Activated CD4-positive, alpha-beta memory T cell treated with anti-CD3 and anti-CD28 coated beads for 36 hours (primary cell): Measurements from ENCODE around the gene POP5. TPM values are rescaled to one million over a fixed set of nuclear protein-coding genes. Genes with fewer than 3 reads are reported as not detected.

Experiments used
- CTCF ChIA-PET: fragments of 350-600 bp; sonication (Branson Sonifier 250); formaldehyde crosslinking; loops from one replicate; lab custom pipeline; 2021; ENCODE audit warnings: antibody characterized with exemption, inconsistent platforms; lab: Charles Lee
- POLR2A ChIA-PET: fragments of 350-600 bp; sonication (Branson Sonifier 250); formaldehyde crosslinking; loops from one replicate; lab custom pipeline; 2021; ENCODE audit warnings: antibody characterized with exemption; lab: Charles Lee
- DNase-seq: peaks from one replicate; pipeline ENCODE4 v3.0.0-alpha.2; 2020
- H3K27ac Mint-ChIP-seq: one replicate; pipeline ENCODE4 v1.8.0; 2021; ENCODE audit warnings: mixed read lengths
- H3K27me3 Mint-ChIP-seq: one replicate; pipeline ENCODE4 v1.8.0; 2021; ENCODE audit warnings: mixed read lengths
- H3K36me3 Mint-ChIP-seq: one replicate; pipeline ENCODE4 v1.8.0; 2021; ENCODE audit warnings: mixed read lengths
- H3K4me1 Mint-ChIP-seq: one replicate; pipeline ENCODE4 v1.8.0; 2021; ENCODE audit warnings: low read depth, mixed read lengths
- H3K4me3 Mint-ChIP-seq: one replicate; pipeline ENCODE4 v1.8.0; 2021; ENCODE audit warnings: mild to moderate bottlenecking, mixed read lengths
- H3K9me3 Mint-ChIP-seq: one replicate; pipeline ENCODE4 v1.8.0; 2021; ENCODE audit warnings: mixed read lengths
- intact Hi-C: fragments of 100-400 bp; cut with micrococcal nuclease; formaldehyde crosslinking; loops from one replicate; pipeline ENCODE4 v1.15.1; 2023
- total RNA-seq, 2 experiments: library from RNA; stranded (reverse); gene quantifications; one replicate each; pipeline ENCODE4 v1.2.3, GENCODE V29; 2021

Gene POP5
- total RNA-seq, 2 experiments from 2014 or later, result 54.1 to 55.7 TPM

DNA sequence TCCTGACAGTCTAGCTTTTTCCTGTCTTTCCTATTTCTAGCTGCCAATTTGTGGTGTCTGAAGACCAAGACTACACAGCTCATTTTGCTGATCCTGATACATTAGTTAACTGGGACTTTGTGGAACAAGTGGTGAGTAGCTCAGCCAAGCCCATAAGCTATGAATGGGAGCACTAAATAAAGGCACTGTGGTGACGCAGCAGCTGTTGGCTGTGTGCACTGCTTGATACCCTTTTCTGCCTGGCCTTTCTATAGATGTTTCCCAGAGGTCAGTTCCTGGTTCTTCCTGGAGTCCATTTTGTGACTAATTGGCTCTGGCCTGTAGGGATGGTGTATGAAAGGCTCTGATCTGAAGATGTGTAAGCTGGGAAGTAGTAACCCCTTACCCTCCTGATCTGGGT, 26.5 kb downstream of the POP5 start:
- intact Hi-C loops, result no loop called here
- Mint-ChIP-seq H3K4me3 (no peak overlapping the region), H3K4me1 (no peaks in the 10 kb centered on the region), H3K9me3 (no peaks in the 10 kb centered on the region), H3K27me3 (no peaks in the 10 kb centered on the region), H3K27ac (no peak overlapping the region), H3K36me3 (peaks cover 31% of the 10 kb centered on the region)
- no peak for DNase-seq
- CTCF ChIA-PET, result interaction anchor here (1.3 kb wide), 1 partner anchor 92 kb away, joined by 3 read pairs; no protein-coding TSS in a partner anchor
- POLR2A ChIA-PET, result no interaction called here

- no peaks in the 10 kb centered on the region for H3K27me3 Mint-ChIP-seq
- H3K27ac Mint-ChIP-seq, result no peak overlapping the region
- ChIA-PET POLR2A (no interaction called here), CTCF (no interaction called here)
- no peak for DNase-seq
- H3K4me3 Mint-ChIP-seq, result no peak overlapping the region
- H3K36me3 Mint-ChIP-seq, result peaks cover 14% of the 10 kb centered on the region
- intact Hi-C loops, result no loop called here
- peaks cover 8% of the 10 kb centered on the region for H3K4me1 Mint-ChIP-seq
- no peaks in the 10 kb centered on the region for H3K9me3 Mint-ChIP-seq
Measured at GRCh38 chr12:120546050-120546386, 35.2 kb downstream of the POP5 start.

GRCh38 chr12:120544691-120545090, 36.5 kb downstream of the POP5 start:
- intact Hi-C loops, result no loop called here
- DNase-seq, result no peak
- Mint-ChIP-seq H3K27me3 (no peaks in the 10 kb centered on the region), H3K9me3 (no peaks in the 10 kb centered on the region), H3K4me1 (peaks cover 17% of the 10 kb centered on the region), H3K27ac (no peak overlapping the region), H3K4me3 (no peak overlapping the region), H3K36me3 (peaks cover 15% of the 10 kb centered on the region)
- ChIA-PET CTCF (interaction anchor here (0.7 kb wide), 1 partner anchor 108 kb away, joined by 3 read pairs; no protein-coding TSS in a partner anchor), POLR2A (interaction anchor here (0.7 kb wide), 1 partner anchor 243 kb away, joined by 4 read pairs; no protein-coding TSS in a partner anchor)

DNA sequence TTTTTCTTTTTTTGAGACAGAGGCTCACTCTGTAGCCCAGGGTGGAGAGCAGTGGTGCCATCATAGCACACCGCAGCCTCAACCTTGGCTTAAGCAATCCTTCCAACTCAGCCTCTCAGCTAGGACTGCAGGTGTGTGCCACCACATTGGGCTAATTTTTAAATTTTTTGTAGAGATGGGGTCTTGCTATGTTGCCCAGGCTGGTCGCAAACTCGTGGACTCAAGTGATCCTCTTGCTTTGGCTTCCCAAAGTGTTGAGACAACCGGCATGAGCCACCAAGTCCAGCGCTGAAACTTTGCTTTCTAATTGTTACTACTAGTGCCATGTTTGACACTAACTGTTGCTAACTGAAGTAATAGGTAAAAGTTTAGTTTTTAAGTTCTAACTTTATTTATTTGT, 39.0 kb downstream of the POP5 start:
- H3K4me3 Mint-ChIP-seq, result no peak overlapping the region
- peaks cover 42% of the 10 kb centered on the region for H3K4me1 Mint-ChIP-seq
- intact Hi-C loops, result no loop called here
- POLR2A ChIA-PET, result no interaction called here
- H3K9me3 Mint-ChIP-seq, result no peaks in the 10 kb centered on the region
- CTCF ChIA-PET, result no interaction called here
- no peaks in the 10 kb centered on the region for H3K27me3 Mint-ChIP-seq
- peaks cover 29% of the 10 kb centered on the region for H3K36me3 Mint-ChIP-seq
- no peak for DNase-seq
- H3K27ac Mint-ChIP-seq, result no peak overlapping the region

DNA sequence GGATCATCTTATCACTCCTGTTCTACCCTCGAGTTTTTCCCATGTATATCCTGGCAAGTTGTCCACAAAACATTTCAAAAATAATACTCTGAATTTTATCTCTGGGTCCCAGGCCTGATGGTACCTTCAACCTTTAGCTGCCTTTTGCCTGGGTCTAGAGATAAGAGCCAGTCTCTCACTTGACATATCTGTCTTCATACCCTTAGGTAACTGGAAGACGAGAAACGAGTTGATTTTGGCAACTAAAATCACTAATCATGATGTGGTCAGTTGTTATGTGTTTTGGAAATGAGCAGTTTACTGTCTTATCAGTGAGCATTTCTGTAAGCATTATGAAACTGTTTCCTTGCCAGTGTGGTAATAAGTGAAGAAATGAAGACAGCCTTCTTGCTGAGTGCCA, 40.8 kb downstream of the POP5 start:
- DNase-seq, result no peak
- peaks cover 52% of the 10 kb centered on the region for H3K4me1 Mint-ChIP-seq

GRCh38 chr12:120539303-120539702, 41.9 kb downstream of the POP5 start:
- H3K9me3 Mint-ChIP-seq, result no peaks in the 10 kb centered on the region
- no peaks in the 10 kb centered on the region for H3K27me3 Mint-ChIP-seq
- peak overlapping the region; percentile 88 for H3K27ac Mint-ChIP-seq
- peaks cover 52% of the 10 kb centered on the region for H3K4me1 Mint-ChIP-seq
- POLR2A ChIA-PET, result interaction anchor here (0.6 to 1.2 kb wide), 3 partner anchors 10 to 687 kb away, joined by 3 to 8 read pairs (median 5); partner anchors contain the start of gene COQ5
- peaks cover 30% of the 10 kb centered on the region for H3K36me3 Mint-ChIP-seq
- peak overlapping the region; percentile 97 for H3K4me3 Mint-ChIP-seq
- intact Hi-C loops, result loop anchor here (5.0 kb wide), 1 partner anchor 337 kb away; the partner anchor contains the start of gene RPLP0
- peak; percentile 46 for DNase-seq
- CTCF ChIA-PET, result interaction anchor here (0.8 to 1.5 kb wide), 4 partner anchors 10 to 73 kb away, joined by 3 to 4 read pairs (median 4); partner anchors contain the start of gene COQ5

More for the DNA sequence above, 40.8 kb downstream of the POP5 start:
- Mint-ChIP-seq H3K4me3 (no peak overlapping the region), H3K36me3 (peaks cover 24% of the 10 kb centered on the region), H3K27me3 (no peaks in the 10 kb centered on the region), H3K27ac (peak overlapping the region; percentile 81), H3K9me3 (no peaks in the 10 kb centered on the region)
- ChIA-PET POLR2A (no interaction called here), CTCF (no interaction called here)
- intact Hi-C loops, result no loop called here

- H3K27ac Mint-ChIP-seq, result peak overlapping the region; percentile 88
- peak overlapping the region; percentile 97 for H3K4me3 Mint-ChIP-seq
- ChIA-PET CTCF (interaction anchor here (0.8 to 1.5 kb wide), 8 partner anchors 9 to 521 kb away, joined by 3 to 6 read pairs (median 4); partner anchors contain the start of genes COQ5 and DYNLL1), POLR2A (interaction anchor here (0.6 to 2.5 kb wide), 3 partner anchors 9 to 688 kb away, joined by 3 to 11 read pairs (median 8); partner anchors contain the start of genes COQ5 and POP5)
- H3K9me3 Mint-ChIP-seq, result no peaks in the 10 kb centered on the region
- H3K27me3 Mint-ChIP-seq, result no peaks in the 10 kb centered on the region
- peaks cover 52% of the 10 kb centered on the region for H3K4me1 Mint-ChIP-seq
- intact Hi-C loops, result loop anchor here (5.0 kb wide), 1 partner anchor 336 kb away; the partner anchor contains the start of gene RPLP0
- peaks cover 30% of the 10 kb centered on the region for H3K36me3 Mint-ChIP-seq
- no peak for DNase-seq
Measured at GRCh38 chr12:120538281-120539156, 42.7 kb downstream of the POP5 start.

GRCh38 chr12:120537856-120538220, 43.4 kb downstream of the POP5 start:
- DNase-seq, result no peak
- peaks cover 29% of the 10 kb centered on the region for H3K36me3 Mint-ChIP-seq
- H3K4me1 Mint-ChIP-seq, result peaks cover 52% of the 10 kb centered on the region
- CTCF ChIA-PET, result interaction anchor here (1.1 to 1.5 kb wide), 6 partner anchors 12 to 522 kb away, joined by 3 to 6 read pairs (median 4); partner anchors contain the start of genes DYNLL1 and SIRT4
- intact Hi-C loops, result loop anchor here (5.0 kb wide), 1 partner anchor 336 kb away; the partner anchor contains the start of gene RPLP0
- H3K9me3 Mint-ChIP-seq, result no peaks in the 10 kb centered on the region
- no peaks in the 10 kb centered on the region for H3K27me3 Mint-ChIP-seq
- POLR2A ChIA-PET, result interaction anchor here (2.5 kb wide), 1 partner anchor 43 kb away, joined by 11 read pairs; the partner anchor contains the start of gene POP5
- peak overlapping the region; percentile 88 for H3K27ac Mint-ChIP-seq
- H3K4me3 Mint-ChIP-seq, result peak overlapping the region; percentile 97

DNA sequence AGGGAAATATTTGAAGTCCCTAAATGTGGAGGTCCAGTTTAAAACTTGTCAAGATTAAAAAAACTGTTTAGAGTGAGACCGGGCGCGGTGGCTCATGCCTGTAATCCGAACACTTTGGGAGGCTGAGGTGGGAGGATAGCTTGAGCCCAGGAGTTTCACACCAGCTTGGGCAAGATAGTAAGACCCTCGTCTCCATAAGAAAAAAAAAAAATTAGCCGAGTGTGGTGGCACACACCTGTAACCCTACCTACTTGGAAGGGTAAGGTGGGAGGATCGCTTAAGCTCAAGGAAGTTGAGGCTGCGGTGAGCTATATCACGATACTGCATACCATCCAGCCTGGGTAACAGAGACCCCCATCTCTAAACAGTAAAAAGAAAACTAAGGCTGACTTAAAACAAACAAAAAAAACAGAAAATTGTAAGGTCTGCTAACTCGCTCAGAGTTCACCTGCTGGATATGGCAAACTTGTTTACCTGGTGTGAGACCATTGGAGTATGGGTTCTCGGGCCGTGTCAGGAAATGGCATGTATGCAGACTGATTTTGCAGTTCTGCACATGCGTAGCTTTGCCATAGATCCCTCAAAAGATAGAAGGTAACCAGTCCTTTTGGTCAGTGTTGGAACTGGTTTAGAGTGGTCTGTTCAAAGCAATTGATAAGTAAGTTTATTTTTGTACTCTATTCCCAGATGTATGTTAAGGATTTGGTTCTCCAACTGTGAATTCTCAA, 45.0 kb downstream of the POP5 start:
- ChIA-PET CTCF (interaction anchor here (1.1 to 2.0 kb wide), 4 partner anchors 45 to 305 kb away, joined by 3 to 4 read pairs (median 4); partner anchors contain the start of genes GATC, POP5, SIRT4 and TRIAP1), POLR2A (interaction anchor here (0.6 to 2.5 kb wide), 6 partner anchors 44 to 173 kb away, joined by 3 to 11 read pairs (median 4); partner anchors contain the start of gene POP5)
- no peaks in the 10 kb centered on the region for H3K27me3 Mint-ChIP-seq
- no peaks in the 10 kb centered on the region for H3K9me3 Mint-ChIP-seq
- DNase-seq, result peak; percentile 46
- peak overlapping the region; percentile 97 for H3K4me3 Mint-ChIP-seq
- intact Hi-C loops, result loop anchor here (5.0 kb wide), 1 partner anchor 334 kb away; the partner anchor contains the start of gene RPLP0
- peaks cover 52% of the 10 kb centered on the region for H3K4me1 Mint-ChIP-seq
- H3K27ac Mint-ChIP-seq, result peak overlapping the region; percentile 69
- H3K36me3 Mint-ChIP-seq, result peaks cover 27% of the 10 kb centered on the region

DNA sequence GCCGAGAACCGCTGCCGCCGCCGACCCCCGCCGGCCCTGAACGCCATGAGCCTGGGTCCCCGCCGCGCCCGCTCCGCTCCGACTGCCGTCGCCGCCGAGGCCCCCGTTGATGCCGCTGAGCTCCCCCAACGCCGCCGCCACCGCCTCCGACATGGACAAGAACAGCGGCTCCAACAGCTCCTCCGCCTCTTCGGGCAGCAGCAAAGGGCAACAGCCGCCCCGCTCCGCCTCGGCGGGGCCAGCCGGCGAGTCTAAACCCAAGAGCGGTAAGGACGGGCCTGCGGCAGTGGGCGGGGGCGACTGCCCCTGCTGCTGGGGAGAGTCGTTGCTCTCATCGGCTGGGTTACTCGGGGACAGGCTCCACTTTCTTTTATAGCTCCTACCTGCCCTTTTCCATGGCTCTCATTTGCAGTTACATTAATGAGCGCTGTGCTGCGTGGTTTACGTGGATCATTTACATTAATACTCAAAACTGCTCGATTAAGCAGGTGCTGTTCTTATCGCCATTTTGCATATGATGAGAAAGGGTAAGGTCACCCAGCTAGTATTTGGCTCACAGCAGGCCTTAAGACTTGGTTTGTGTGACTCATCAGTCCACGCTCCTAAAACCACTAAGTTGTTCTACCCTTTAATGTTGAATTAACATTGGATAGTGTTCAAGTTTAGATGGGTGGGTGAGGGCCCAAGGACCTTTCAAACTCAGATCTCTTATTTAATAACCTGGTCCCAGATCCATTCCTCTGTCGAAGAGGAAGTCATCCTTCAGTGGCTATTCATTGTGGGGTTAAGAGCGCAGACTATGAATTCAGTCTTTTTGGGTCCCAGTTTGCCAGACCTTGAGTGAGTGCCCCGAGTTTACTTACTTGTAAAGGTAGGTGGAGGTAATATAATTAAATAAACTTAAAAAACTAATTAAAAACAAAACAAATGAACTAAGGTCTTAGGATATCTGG, 46.2 kb downstream of the POP5 start:
- peak; percentile 68 for DNase-seq
- Mint-ChIP-seq H3K9me3 (no peaks in the 10 kb centered on the region), H3K27ac (peak overlapping the region; percentile 96), H3K4me3 (peak overlapping the region; percentile 97), H3K36me3 (peaks cover 23% of the 10 kb centered on the region), H3K4me1 (peaks cover 44% of the 10 kb centered on the region), H3K27me3 (no peaks in the 10 kb centered on the region)
- ChIA-PET CTCF (interaction anchor here (0.6 to 2.1 kb wide), 8 partner anchors 38 to 304 kb away, joined by 3 to 4 read pairs (median 4); partner anchors contain the start of genes GATC, POP5, SRSF9 and TRIAP1), POLR2A (interaction anchor here (0.8 to 1.7 kb wide), 7 partner anchors 38 to 244 kb away, joined by 3 to 5 read pairs (median 4); partner anchors contain the start of genes DYNLL1, RNU4-1 and RNU4-2)
- intact Hi-C loops, result loop anchor here (1.0 to 5.0 kb wide), 5 partner anchors 38 to 333 kb away; partner anchors contain the start of genes COX6A1, DYNLL1, MLEC and POP5
